ENCODE measurements around the gene GPR146.
"Not testable (repeated sequence)": the region's sequence is repeated elsewhere in the genome, so short reads cannot be mapped to it uniquely, and the experiment has no call there.

Gene GPR146

GRCh38 chr7:1026721-1027161 lies 17.6 kb upstream of the GPR146 start:
- no peak for DNase-seq

- no peak for DNase-seq
Measured at GRCh38 chr7:1027242-1028043, 16.9 kb upstream of the GPR146 start.

GRCh38 chr7:1028044-1028770 lies 16.1 kb upstream of the GPR146 start:
- DNase-seq = peak; percentile 74

- peak; percentile 53 for DNase-seq
Measured at GRCh38 chr7:1028775-1029636, 15.3 kb upstream of the GPR146 start.

- no peak for DNase-seq
Measured at GRCh38 chr7:1029637-1030443, 14.5 kb upstream of the GPR146 start.

GRCh38 chr7:1030444-1031070 lies 13.8 kb upstream of the GPR146 start:
- no peak for DNase-seq

- no peak for DNase-seq
Measured at GRCh38 chr7:1031716-1032455, 12.5 kb upstream of the GPR146 start.

GRCh38 chr7:1032536-1033181 lies 11.7 kb upstream of the GPR146 start:
- DNase-seq = no peak

- DNase-seq = peak; percentile 29
Measured at GRCh38 chr7:1033546-1034145, 10.7 kb upstream of the GPR146 start.

GRCh38 chr7:1034769-1035168 lies 9.6 kb upstream of the GPR146 start:
- not testable (repeated sequence) for DNase-seq

- DNase-seq = not testable (repeated sequence)
Measured at GRCh38 chr7:1036164-1036928, 8.0 kb upstream of the GPR146 start.

- not testable (repeated sequence) for DNase-seq
Measured at GRCh38 chr7:1040233-1040632, 4.1 kb upstream of the GPR146 start.

GRCh38 chr7:1040790-1041189 lies 3.6 kb upstream of the GPR146 start:
- DNase-seq = no peak

- no peak for DNase-seq
Measured at GRCh38 chr7:1041551-1042491, 2.5 kb upstream of the GPR146 start.

GRCh38 chr7:1042492-1042833 lies 1.9 kb upstream of the GPR146 start:
- no peak for DNase-seq

GRCh38 chr7:1043552-1044188 lies 676 bp upstream of the GPR146 start:
- no peak for DNase-seq
